Trophoblast cell (in vitro differentiated cells and primary cell): ENCODE data around the gene RBMS1.
"Not testable (repeated sequence)": the region's sequence is repeated elsewhere in the genome, so short reads cannot be mapped to it uniquely, and the experiment has no call there.

Experiments used
- DNase-seq, 2 donors: peaks; one replicate each; pipeline ENCODE4 v3.0.0-alpha.2; 2016
- H2AFZ ChIP-seq: 2 replicates; pipeline ENCODE4 v1.6.1; 2013; ENCODE audit warnings: low read length, moderate library complexity, mild to moderate bottlenecking; ENCODE audit not compliant: insufficient read depth, poor library complexity
- H2AK5ac ChIP-seq: 2 replicates; pipeline ENCODE4 v1.6.1; 2013; ENCODE audit warnings: mild to moderate bottlenecking, low read length
- H2BK120ac ChIP-seq: 2 replicates; pipeline ENCODE4 v1.6.1; 2013; ENCODE audit warnings: low read length, mild to moderate bottlenecking, moderate library complexity; ENCODE audit not compliant: insufficient read depth, poor library complexity
- H2BK12ac ChIP-seq: 2 replicates; pipeline ENCODE4 v1.6.1; 2013; ENCODE audit warnings: mild to moderate bottlenecking, low read length, moderate library complexity
- H2BK5ac ChIP-seq: 2 replicates; pipeline ENCODE4 v1.6.1; 2013; ENCODE audit warnings: low read length, low read depth, moderate library complexity, mild to moderate bottlenecking; ENCODE audit not compliant: poor library complexity
- H3K14ac ChIP-seq: 2 replicates; pipeline ENCODE4 v1.6.1; 2013; ENCODE audit warnings: mild to moderate bottlenecking, low read length
- H3K18ac ChIP-seq: 2 replicates; pipeline ENCODE4 v1.6.1; 2013; ENCODE audit warnings: mild to moderate bottlenecking, low read length
- H3K23ac ChIP-seq: 2 replicates; pipeline ENCODE4 v1.6.1; 2013; ENCODE audit warnings: low read length
- H3K27ac ChIP-seq: 2 replicates; pipeline ENCODE4 v1.5.1; 2013; ENCODE audit warnings: low read depth, mild to moderate bottlenecking, inconsistent platforms, low read length, moderate library complexity
- H3K27me3 ChIP-seq: 2 replicates; pipeline ENCODE4 v1.6.1; 2013; ENCODE audit warnings: inconsistent platforms, mild to moderate bottlenecking, low read length, moderate library complexity; ENCODE audit not compliant: insufficient read depth
- H3K36me3 ChIP-seq, 2 experiments: 1 replicate in 1 of 2; 2 replicates in 1 of 2; pipeline ENCODE4 v1.6.1; 2013; ENCODE audit warnings: low read length in 2 of 2, mild to moderate bottlenecking in 2 of 2, moderate library complexity in 1 of 2; ENCODE audit not compliant: insufficient read depth in 2 of 2, control insufficient read depth in 1 of 2
- H3K4ac ChIP-seq: 2 replicates; pipeline ENCODE4 v1.6.1; 2013; ENCODE audit warnings: low read depth, mild to moderate bottlenecking, low read length, moderate library complexity
- H3K4me1 ChIP-seq, 2 experiments: 1 replicate in 1 of 2; 2 replicates in 1 of 2; pipeline ENCODE4 v1.6.1; 2013; ENCODE audit warnings: low read length in 2 of 2, mild to moderate bottlenecking in 2 of 2, moderate library complexity in 1 of 2; ENCODE audit not compliant: insufficient read depth in 2 of 2, control insufficient read depth in 1 of 2
- H3K4me2 ChIP-seq: 2 replicates; pipeline ENCODE4 v1.6.1; 2013; ENCODE audit warnings: inconsistent platforms, mild to moderate bottlenecking, low read length, moderate library complexity
- H3K4me3 ChIP-seq: 2 replicates; pipeline ENCODE4 v1.5.1; 2013; ENCODE audit warnings: mild to moderate bottlenecking, low read depth, low read length, inconsistent platforms
- H3K79me1 ChIP-seq: one replicate; pipeline ENCODE4 v1.6.1; 2013; ENCODE audit warnings: low read length
- H3K79me2 ChIP-seq: 2 replicates; pipeline ENCODE4 v1.6.1; 2013; ENCODE audit warnings: low read length, mild to moderate bottlenecking; ENCODE audit not compliant: control insufficient read depth, insufficient read depth, poor library complexity
- H3K9ac ChIP-seq: 2 replicates; pipeline ENCODE4 v1.6.1; 2013; ENCODE audit warnings: mild to moderate bottlenecking, low read length
- H3K9me3 ChIP-seq: 2 replicates; pipeline ENCODE4 v1.6.1; 2013; ENCODE audit warnings: low read depth, mild to moderate bottlenecking, control low read depth, inconsistent platforms, low read length; ENCODE audit not compliant: insufficient read depth
- H4K12ac ChIP-seq: 2 replicates; pipeline ENCODE4 v1.6.1; 2013; ENCODE audit warnings: low read depth, mild to moderate bottlenecking, low read length, moderate library complexity
- H4K8ac ChIP-seq: 2 replicates; pipeline ENCODE4 v1.6.1; 2013; ENCODE audit warnings: low read depth, mild to moderate bottlenecking, low read length, moderate library complexity
- H4K91ac ChIP-seq: one replicate; pipeline ENCODE4 v1.6.1; 2013; ENCODE audit warnings: low read depth, mild to moderate bottlenecking, low read length, moderate library complexity
- WGBS: extraction: QIAGEN DNeasy Blood & Tissue Kit; methylation state at CpG from one replicate; pipeline ENCODE4 v1.1.7; 2013; ENCODE audit warnings: missing lambda C conversion rate; ENCODE audit not compliant: insufficient read length, insufficient coverage; ENCODE audit errors: extremely low coverage; 5-methylcytosine and 5-hydroxymethylcytosine counted together

RBMS1 gene

DNA sequence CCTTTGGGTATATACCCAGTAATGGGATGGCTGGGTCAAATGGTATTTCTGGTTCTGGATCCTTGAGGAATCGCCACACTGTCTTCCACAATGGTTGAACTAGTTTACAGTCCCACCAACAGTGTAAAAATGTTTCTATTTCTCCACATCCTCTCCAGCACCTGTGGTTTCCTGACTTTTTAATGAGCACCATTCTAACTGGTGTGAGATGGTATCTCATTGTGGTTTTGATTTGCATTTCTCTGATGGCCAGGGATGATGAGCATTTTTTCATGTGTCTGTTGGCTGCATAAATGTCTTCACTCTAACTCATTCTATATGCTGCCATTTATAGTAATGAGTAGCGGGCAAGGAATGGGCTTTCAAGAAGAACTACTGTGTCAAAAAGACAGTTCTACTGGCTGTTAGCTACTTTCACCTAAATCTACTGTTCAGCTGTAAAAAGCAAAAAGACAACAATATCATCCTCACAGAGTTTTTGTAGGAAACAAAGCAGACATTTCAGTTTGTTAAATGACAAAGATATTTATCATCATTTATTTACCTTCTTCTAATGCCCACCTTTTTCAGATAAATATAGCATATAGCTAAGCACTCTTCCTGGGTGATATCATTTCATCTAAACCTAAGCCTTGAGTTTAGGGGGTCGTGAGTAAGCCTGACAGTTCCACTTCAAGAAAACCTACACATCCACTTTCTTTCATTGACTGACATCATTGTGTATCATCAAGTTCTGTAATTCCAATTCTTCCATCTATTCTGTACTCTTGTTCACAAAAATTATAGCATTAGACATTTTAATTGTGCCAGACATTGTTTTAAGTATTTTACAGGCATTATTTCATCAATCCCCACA, 71.7 kb downstream of the RBMS1 start:
- no CpG with 5 or more reads among the region's 3 CpGs for WGBS

DNA sequence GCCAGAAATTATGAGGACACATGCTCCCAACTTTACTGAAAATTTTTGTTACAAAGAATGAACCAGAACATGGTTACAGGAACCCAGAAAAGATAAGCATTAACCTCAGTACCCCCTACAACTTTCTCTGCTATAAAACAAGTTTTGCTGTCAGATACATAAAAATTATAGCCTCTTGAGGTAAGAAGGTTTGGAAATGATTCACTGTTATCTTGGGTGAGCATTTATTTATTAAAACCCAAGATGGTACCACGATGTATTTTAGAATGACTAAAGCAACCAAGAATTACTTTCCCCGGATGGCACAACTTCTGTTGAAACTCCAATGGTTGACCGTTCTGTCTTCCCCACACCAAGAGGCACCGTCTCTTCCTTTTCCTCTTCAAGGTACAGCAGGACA, 72.9 kb downstream of the RBMS1 start:
- no CpG with 5 or more reads among the region's 4 CpGs for WGBS

More for the DNA sequence above, 71.7 kb downstream of the RBMS1 start:
- H3K79me1 ChIP-seq, H3K9me3 ChIP-seq, H3K4ac ChIP-seq, H2BK5ac ChIP-seq, H4K8ac ChIP-seq, H3K4me3 ChIP-seq, H3K27me3 ChIP-seq, H2BK120ac ChIP-seq, H2BK12ac ChIP-seq, H3K23ac ChIP-seq, H3K14ac ChIP-seq, H2AK5ac ChIP-seq, H3K4me1 ChIP-seq, H3K79me2 ChIP-seq, H4K12ac ChIP-seq, H2AFZ ChIP-seq, H3K27ac ChIP-seq, DNase-seq, H3K36me3 ChIP-seq, H3K9ac ChIP-seq, H3K4me2 ChIP-seq, H3K18ac ChIP-seq, H4K91ac ChIP-seq: not testable (repeated sequence)

DNA sequence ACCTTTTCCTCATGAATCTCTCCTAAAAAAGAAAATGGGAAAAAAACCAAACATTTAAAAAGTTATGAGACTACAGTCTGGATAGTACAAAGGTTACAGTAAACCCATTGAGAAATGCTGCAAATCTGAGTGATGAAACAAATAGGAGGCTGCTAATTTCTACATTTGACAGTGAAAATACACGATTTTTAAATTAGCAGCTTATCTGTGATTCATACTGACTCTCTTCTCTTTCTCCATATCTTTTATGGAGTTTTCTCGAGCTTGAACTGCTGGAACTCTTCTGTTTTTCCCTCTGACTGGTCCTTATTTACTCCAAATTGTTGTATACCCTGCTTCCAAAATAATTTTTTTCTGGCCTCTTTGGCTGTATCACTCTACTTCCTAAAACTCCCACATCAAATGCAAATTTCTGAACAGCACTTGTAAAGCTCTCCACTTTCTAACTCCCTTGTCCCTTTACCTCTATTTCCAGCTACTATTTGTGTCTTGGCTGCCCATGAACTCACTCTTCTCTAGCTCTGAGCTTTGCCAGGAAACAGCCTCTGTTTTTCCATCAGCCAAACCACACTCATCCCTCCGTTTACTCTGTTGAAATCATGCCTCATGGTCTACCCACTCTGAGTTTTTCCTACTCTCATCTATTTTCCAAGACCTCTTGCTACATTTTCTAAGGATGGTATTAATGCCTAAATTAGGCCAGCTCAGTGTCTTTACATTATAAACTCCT, 73.7 kb downstream of the RBMS1 start:
- Histone ChIP-seq H3K36me3 (peaks cover 0 to 2% of the 10 kb centered on the region in 2 experiments), H4K8ac (no peak overlapping the region), H2BK12ac (no peak overlapping the region), H3K9me3 (no peaks in the 10 kb centered on the region), H3K4me1 (no peaks in the 10 kb centered on the region), H3K79me2 (no peaks in the 10 kb centered on the region), H3K18ac (no peak overlapping the region), H2AK5ac (no peak overlapping the region), H2AFZ (no peak overlapping the region), H3K4ac (no peak overlapping the region), H3K27me3 (no peaks in the 10 kb centered on the region), H3K9ac (no peak overlapping the region), H3K4me3 (no peak overlapping the region), H2BK5ac (no peak overlapping the region), H3K14ac (no peak overlapping the region), H3K4me2 (no peak overlapping the region), H4K91ac (no peak overlapping the region), H2BK120ac (no peak overlapping the region), H3K23ac (no peak overlapping the region), H4K12ac (no peak overlapping the region), H3K27ac (no peak overlapping the region), H3K79me1 (no peaks in the 10 kb centered on the region)
- DNase-seq = no peak
- no CpG with 5 or more reads among the region's 3 CpGs for WGBS

More for the DNA sequence above, 72.9 kb downstream of the RBMS1 start:
- Histone ChIP-seq H3K36me3 (peaks cover 0 to 2% of the 10 kb centered on the region in 2 experiments), H3K79me2 (no peaks in the 10 kb centered on the region), H4K12ac (no peak overlapping the region), H3K9ac (no peak overlapping the region), H2AK5ac (no peak overlapping the region), H4K8ac (no peak overlapping the region), H2BK120ac (no peak overlapping the region), H3K27me3 (no peaks in the 10 kb centered on the region), H3K4me2 (no peak overlapping the region), H3K27ac (no peak overlapping the region), H3K14ac (no peak overlapping the region), H3K4me1 (no peaks in the 10 kb centered on the region), H3K18ac (no peak overlapping the region), H2AFZ (no peak overlapping the region), H2BK5ac (no peak overlapping the region), H3K23ac (no peak overlapping the region), H3K79me1 (no peaks in the 10 kb centered on the region), H2BK12ac (no peak overlapping the region), H4K91ac (no peak overlapping the region), H3K9me3 (no peaks in the 10 kb centered on the region), H3K4me3 (no peak overlapping the region), H3K4ac (no peak overlapping the region)
- no peak for DNase-seq

DNA sequence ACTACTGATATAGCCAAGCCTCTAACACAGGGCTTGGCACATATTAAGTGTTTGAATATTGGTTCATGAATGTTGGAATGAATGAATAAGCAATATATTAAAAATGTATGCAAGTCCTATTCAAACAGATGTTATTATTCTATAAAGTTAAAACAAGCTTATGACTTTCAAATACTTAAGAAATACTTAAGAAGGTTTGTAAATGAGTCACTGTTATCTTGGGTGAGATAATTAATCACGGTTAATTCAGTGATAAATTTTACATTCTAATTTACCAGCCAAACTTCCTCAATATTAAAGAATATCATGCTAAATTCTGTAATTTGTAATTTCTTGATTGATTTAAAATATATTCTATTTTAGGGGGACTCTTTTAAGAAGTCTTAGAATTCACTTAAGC, 74.8 kb downstream of the RBMS1 start:
- Histone ChIP-seq H4K91ac (no peak overlapping the region), H2BK12ac (no peak overlapping the region), H3K14ac (no peak overlapping the region), H3K9ac (no peak overlapping the region), H3K79me2 (no peaks in the 10 kb centered on the region), H3K4me3 (no peak overlapping the region), H4K8ac (no peak overlapping the region), H3K9me3 (no peaks in the 10 kb centered on the region), H4K12ac (no peak overlapping the region), H3K4me1 (no peaks in the 10 kb centered on the region), H3K4ac (no peak overlapping the region), H3K27ac (no peak overlapping the region), H3K27me3 (no peaks in the 10 kb centered on the region), H3K4me2 (no peak overlapping the region), H2BK5ac (no peak overlapping the region), H3K18ac (no peak overlapping the region), H3K79me1 (no peaks in the 10 kb centered on the region), H3K36me3 (peaks cover 0 to 2% of the 10 kb centered on the region in 2 experiments), H2BK120ac (no peak overlapping the region), H2AFZ (no peak overlapping the region), H2AK5ac (no peak overlapping the region), H3K23ac (no peak overlapping the region)
- WGBS = no CpG with 5 or more reads among the region's 1 CpG
- DNase-seq = no peak
